HCT116 (cell line): Measurements from ENCODE around the gene PERCC1. TPM values are rescaled to one million over a fixed set of nuclear protein-coding genes. Genes with fewer than 3 reads are reported as not detected.

Source experiments
- ATAC-seq: fragments of 200-7000 bp; cut with Tn5 transposase; 2 replicates; pipeline ENCODE4 v1.9.1; 2020; ENCODE audit warnings: mild to moderate bottlenecking, moderate library complexity
- BruUV-seq: library from RNA; stranded (reverse); fragments of 400-500 nt; replicated peaks from 2 replicates; lab custom pipeline; 2021; lab: Mats Ljungman, UMichigan
- CTCF ChIA-PET: fragments of 300-600 bp; sonication (Branson Sonifier 250); formaldehyde crosslinking; loops from one replicate; lab custom pipeline; 2021; ENCODE audit warnings: antibody characterized with exemption; lab: Charles Lee
- POLR2A ChIA-PET: fragments of 300-600, 350-600 bp; sonication (Branson Sonifier 250); formaldehyde crosslinking; loops from one replicate; lab custom pipeline; 2021; ENCODE audit warnings: antibody characterized with exemption; lab: Charles Lee
- RAD21 ChIA-PET, 2 experiments: fragments of 300-600 bp; sonication (Branson Sonifier 250); formaldehyde crosslinking; loops; one replicate each; lab custom pipeline; 2023; ENCODE audit warnings: low total read pairs in 2 of 2; ENCODE audit not compliant: uncharacterized antibody in 2 of 2, unreplicated experiment in 2 of 2, low non-redundant PET in 1 of 2; lab: Charles Lee
- DNase-seq: peaks from one replicate; pipeline ENCODE4 v3.0.0-alpha.2; 2010; ENCODE audit warnings: low read depth, low spot score
- H2AFZ ChIP-seq: fragments of 200-600 bp; shearing (Covaris generic), sonication (generic); 2 replicates; pipeline ENCODE4 v1.6.1; 2017; ENCODE audit warnings: low read depth, mixed run types, mixed read lengths, antibody characterized with exemption, low read length; ENCODE audit not compliant: poor library complexity, severe bottlenecking
- H3K27ac ChIP-seq: 2 replicates; pipeline ENCODE4 v1.5.1; 2012; ENCODE audit warnings: low read depth, low read length
- H3K27me3 ChIP-seq: fragments of 200-600 bp; sonication (generic); 2 replicates; pipeline ENCODE4 v1.6.1; 2016; ENCODE audit warnings: mixed run types, low read length, mixed read lengths; ENCODE audit not compliant: insufficient read depth
- H3K36me3 ChIP-seq, 2 experiments: fragments of 200-500 bp in 1 of 2; fragments of 200-600 bp in 1 of 2; sonication (Bioruptor generic) in 1 of 2; sonication (generic) in 1 of 2; 2 replicates each; pipeline versions ENCODE4 v1.5.1 to v1.6.1; 2014 to 2016; ENCODE audit warnings: low read length in 2 of 2, inconsistent platforms in 1 of 2, mixed read lengths in 1 of 2, mixed run types in 1 of 2; ENCODE audit not compliant: insufficient read depth in 2 of 2, control insufficient read depth in 1 of 2
- H3K4me1 ChIP-seq, 2 experiments: fragments of 200-600 bp in 1 of 2; sonication (generic) in 1 of 2; 2 replicates each; pipeline versions ENCODE4 v1.5.1 to v1.6.1; 2012 to 2017; ENCODE audit warnings: low read length in 2 of 2, inconsistent platforms in 1 of 2, mild to moderate bottlenecking in 1 of 2, mixed read lengths in 1 of 2, mixed run types in 1 of 2, moderate library complexity in 1 of 2; ENCODE audit not compliant: insufficient read depth in 2 of 2, control insufficient read depth in 1 of 2
- H3K4me2 ChIP-seq: fragments of 200-600 bp; sonication (generic); 2 replicates; pipeline ENCODE4 v1.6.1; 2017; ENCODE audit warnings: mixed run types, low read length, mixed read lengths
- H3K4me3 ChIP-seq, 2 experiments: fragments of 200-600 bp in 1 of 2; sonication (generic) in 1 of 2; replicated peaks in 1 of 2; 2 replicates each; pipeline ENCODE4 v1.5.1; 2011 to 2016; ENCODE audit warnings: low read length in 2 of 2, control low read depth in 1 of 2, low read depth in 1 of 2, mild to moderate bottlenecking in 1 of 2, mixed read lengths in 1 of 2, mixed run types in 1 of 2
- H3K79me2 ChIP-seq: fragments of 200-600 bp; sonication (generic); 2 replicates; pipeline ENCODE4 v1.6.1; 2017; ENCODE audit warnings: mild to moderate bottlenecking, mixed run types, low read length, moderate library complexity, mixed read lengths; ENCODE audit not compliant: insufficient read depth
- H3K9ac ChIP-seq: fragments of 200-600 bp; sonication (generic); 2 replicates; pipeline ENCODE4 v1.6.1; 2016; ENCODE audit warnings: low read length, mixed read lengths
- H3K9me2 ChIP-seq: fragments of 200-600 bp; sonication (generic), shearing (Covaris generic); 2 replicates; pipeline ENCODE4 v1.6.1; 2017; ENCODE audit warnings: mixed run types, mild to moderate bottlenecking, moderate library complexity; ENCODE audit not compliant: insufficient read depth
- H3K9me3 ChIP-seq, 2 experiments: fragments of 200-500 bp in 1 of 2; fragments of 200-600 bp in 1 of 2; sonication (Bioruptor generic) in 1 of 2; sonication (generic) in 1 of 2; 2 replicates each; pipeline ENCODE4 v1.6.1; 2014 to 2017; ENCODE audit warnings: low read length in 2 of 2, mixed read lengths in 2 of 2, inconsistent platforms in 1 of 2, low read depth in 1 of 2, mild to moderate bottlenecking in 1 of 2, mixed run types in 1 of 2, moderate library complexity in 1 of 2; ENCODE audit not compliant: control insufficient read depth in 1 of 2, insufficient read depth in 1 of 2
- H4K20me1 ChIP-seq: fragments of 200-600 bp; sonication (generic), shearing (Covaris generic); 2 replicates; pipeline ENCODE4 v1.6.1; 2017; ENCODE audit warnings: mixed run types, mild to moderate bottlenecking, moderate library complexity; ENCODE audit not compliant: insufficient read depth
- CBX3 ChIP-seq: IDR thresholded peaks from 2 replicates; pipeline ENCODE4 v1.6.1; 2012; ENCODE audit warnings: low read depth
- ELF1 ChIP-seq: IDR thresholded peaks from 2 replicates; pipeline ENCODE4 v1.6.1; 2012; ENCODE audit warnings: low read depth, borderline replicate concordance
- EZH2 ChIP-seq: fragments of 200-600 bp; sonication (generic); IDR thresholded peaks from 2 replicates; pipeline ENCODE4 v1.6.1; 2017; ENCODE audit warnings: antibody characterized with exemption, mixed run types
- EZH2phosphoT487 ChIP-seq: fragments of 200-600 bp; IDR thresholded peaks from 2 replicates; pipeline ENCODE4 v1.6.1; 2018; ENCODE audit warnings: antibody characterized with exemption, borderline replicate concordance
- FOSL1 ChIP-seq: IDR thresholded peaks from 2 replicates; pipeline ENCODE4 v1.6.1; 2012; ENCODE audit warnings: low read depth
- POLR2A ChIP-seq: IDR thresholded peaks from 2 replicates; pipeline ENCODE4 v1.7.0; 2011; ENCODE audit warnings: borderline replicate concordance; ENCODE audit not compliant: insufficient read depth, insufficient read length; ENCODE audit errors: extremely low read depth
- SIN3A ChIP-seq: IDR thresholded peaks from 2 replicates; pipeline ENCODE4 v1.6.1; 2012; ENCODE audit warnings: low read depth
- SP1 ChIP-seq: IDR thresholded peaks from 2 replicates; pipeline ENCODE4 v1.6.1; 2012; ENCODE audit warnings: low read depth
- SRF ChIP-seq: IDR thresholded peaks from 2 replicates; pipeline ENCODE4 v1.6.1; 2012; ENCODE audit warnings: low read depth
- YY1 ChIP-seq: IDR thresholded peaks from 2 replicates; pipeline ENCODE4 v1.6.1; 2011; ENCODE audit warnings: low read length, low read depth, moderate library complexity, mild to moderate bottlenecking; ENCODE audit not compliant: insufficient replicate concordance; ENCODE audit errors: extremely low read depth
- ZFX ChIP-seq: fragments of 450-650 bp; IDR thresholded peaks from 2 replicates; pipeline ENCODE4 v1.6.1; 2017
- ZNF274 ChIP-seq: fragments of 200-500 bp; sonication (Bioruptor generic); IDR thresholded peaks from 2 replicates; pipeline ENCODE4 v1.6.1; 2014; ENCODE audit warnings: mild to moderate bottlenecking, low read depth, low read length, inconsistent platforms
- intact Hi-C: fragments of 100-400 bp; cut with micrococcal nuclease; formaldehyde crosslinking; loops from 2 replicates; pipeline ENCODE4 v1.10.0; 2022
- total RNA-seq: library from RNA; stranded (reverse); gene quantifications from one replicate; pipeline ENCODE4 v1.2.1, GENCODE V29; 2021; ENCODE audit not compliant: unreplicated experiment
- TF ChIP-seq, protein P1 (sequence below): IDR thresholded peaks from 2 replicates; pipeline ENCODE4 v1.6.1; 2012
- TF ChIP-seq, protein P2 (sequence below): IDR thresholded peaks from 2 replicates; pipeline ENCODE4 v1.6.1; 2011; ENCODE audit warnings: mild to moderate bottlenecking, low read length, moderate library complexity; ENCODE audit not compliant: insufficient replicate concordance; ENCODE audit errors: extremely low read depth
- TF ChIP-seq, protein P3 (sequence below): IDR thresholded peaks from 2 replicates; pipeline ENCODE4 v1.6.1; 2012; ENCODE audit warnings: low read depth
- TF ChIP-seq, protein P4 (sequence below), 3 experiments: fragments of 200-600 bp in 1 of 3; sonication (generic) in 1 of 3; IDR thresholded peaks in 2 of 3; conservative IDR thresholded peaks in 1 of 3; 2 replicates each; pipeline ENCODE4 v1.5.1; 2012 to 2017; ENCODE audit warnings: low read depth in 2 of 3, low read length in 2 of 3, antibody characterized with exemption in 1 of 3, borderline replicate concordance in 1 of 3, control low read depth in 1 of 3, mild to moderate bottlenecking in 1 of 3, mixed read lengths in 1 of 3, mixed run types in 1 of 3, moderate library complexity in 1 of 3; ENCODE audit not compliant: insufficient read depth in 1 of 3

Gene PERCC1
- total RNA-seq, 1 experiment from 2014 or later, result not detected

DNA sequence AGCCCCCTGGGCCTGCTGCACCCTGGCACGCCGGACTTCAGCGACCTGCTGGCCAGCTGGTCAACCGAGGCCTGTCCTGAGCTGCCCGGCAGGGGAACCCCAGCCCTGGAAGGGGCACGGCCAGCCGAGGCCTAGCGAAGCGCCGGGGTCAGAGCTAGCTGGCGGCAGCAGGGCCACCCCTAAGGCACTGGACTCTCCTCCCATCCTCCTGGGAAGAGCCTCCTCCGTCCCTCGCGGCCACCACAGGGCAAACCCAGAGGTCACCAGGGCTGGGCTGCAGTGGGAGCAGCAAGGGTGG lies 2.3 kb downstream of the PERCC1 start (continued):
- TF ChIP-seq SIN3A (no peak), YY1 (no peak), CBX3 (no peak), POLR2A (no peak)
- TF ChIP-seq, protein P1, sequence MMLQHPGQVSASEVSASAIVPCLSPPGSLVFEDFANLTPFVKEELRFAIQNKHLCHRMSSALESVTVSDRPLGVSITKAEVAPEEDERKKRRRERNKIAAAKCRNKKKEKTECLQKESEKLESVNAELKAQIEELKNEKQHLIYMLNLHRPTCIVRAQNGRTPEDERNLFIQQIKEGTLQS, result no peak

DNA sequence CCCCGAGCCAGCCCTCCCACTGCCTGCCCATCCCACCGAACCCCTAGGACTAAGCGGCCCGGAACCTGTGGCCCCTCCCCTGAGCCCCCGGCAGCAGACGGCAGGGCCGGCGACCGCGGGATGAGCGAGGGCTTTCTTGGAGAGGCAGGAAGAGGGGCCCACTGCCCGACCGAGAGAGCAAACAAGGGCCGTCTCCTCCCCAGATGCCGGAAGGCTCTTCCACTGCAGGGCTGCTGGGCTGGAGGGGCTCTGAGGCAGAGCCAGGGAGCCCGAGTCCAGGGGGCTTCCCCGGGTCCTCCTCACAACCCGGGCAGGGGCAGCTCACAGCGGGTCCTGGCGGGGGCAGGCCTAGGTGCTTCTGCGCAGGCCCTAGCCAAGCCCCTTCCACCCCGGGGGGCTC lies 2.9 kb downstream of the PERCC1 start:
- Histone ChIP-seq H3K79me2 (no peaks in the 10 kb centered on the region), H3K4me2 (no peak overlapping the region), H4K20me1 (no peaks in the 10 kb centered on the region), H3K9ac (no peak overlapping the region), H3K9me3 (no peaks in the 10 kb centered on the region), H2AFZ (no peak overlapping the region), H3K9me2 (no peaks in the 10 kb centered on the region), H3K27me3 (no peaks in the 10 kb centered on the region), H3K36me3 (no peaks in the 10 kb centered on the region), H3K4me1 (peaks cover 0 to 6% of the 10 kb centered on the region in 2 experiments; a peak in 2 of 4 replicates), H3K4me3 (no peak overlapping the region), H3K27ac (no peak overlapping the region)
- POLR2A ChIA-PET, result no interaction called here
- DNase-seq (no peak), ATAC-seq (no peak)
- no TSS peak for BruUV-seq
- intact Hi-C loops, result no loop called here
- CTCF ChIA-PET, result no interaction called here
- RAD21 ChIA-PET, result no interaction called here
- no peak for TF ChIP-seq ZFX
- TF ChIP-seq ZNF274, result no peak
- no peak for TF ChIP-seq EZH2
- TF ChIP-seq, protein P2, sequence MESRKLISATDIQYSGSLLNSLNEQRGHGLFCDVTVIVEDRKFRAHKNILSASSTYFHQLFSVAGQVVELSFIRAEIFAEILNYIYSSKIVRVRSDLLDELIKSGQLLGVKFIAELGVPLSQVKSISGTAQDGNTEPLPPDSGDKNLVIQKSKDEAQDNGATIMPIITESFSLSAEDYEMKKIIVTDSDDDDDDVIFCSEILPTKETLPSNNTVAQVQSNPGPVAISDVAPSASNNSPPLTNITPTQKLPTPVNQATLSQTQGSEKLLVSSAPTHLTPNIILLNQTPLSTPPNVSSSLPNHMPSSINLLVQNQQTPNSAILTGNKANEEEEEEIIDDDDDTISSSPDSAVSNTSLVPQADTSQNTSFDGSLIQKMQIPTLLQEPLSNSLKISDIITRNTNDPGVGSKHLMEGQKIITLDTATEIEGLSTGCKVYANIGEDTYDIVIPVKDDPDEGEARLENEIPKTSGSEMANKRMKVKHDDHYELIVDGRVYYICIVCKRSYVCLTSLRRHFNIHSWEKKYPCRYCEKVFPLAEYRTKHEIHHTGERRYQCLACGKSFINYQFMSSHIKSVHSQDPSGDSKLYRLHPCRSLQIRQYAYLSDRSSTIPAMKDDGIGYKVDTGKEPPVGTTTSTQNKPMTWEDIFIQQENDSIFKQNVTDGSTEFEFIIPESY, result no peak
- TF ChIP-seq, protein P3, sequence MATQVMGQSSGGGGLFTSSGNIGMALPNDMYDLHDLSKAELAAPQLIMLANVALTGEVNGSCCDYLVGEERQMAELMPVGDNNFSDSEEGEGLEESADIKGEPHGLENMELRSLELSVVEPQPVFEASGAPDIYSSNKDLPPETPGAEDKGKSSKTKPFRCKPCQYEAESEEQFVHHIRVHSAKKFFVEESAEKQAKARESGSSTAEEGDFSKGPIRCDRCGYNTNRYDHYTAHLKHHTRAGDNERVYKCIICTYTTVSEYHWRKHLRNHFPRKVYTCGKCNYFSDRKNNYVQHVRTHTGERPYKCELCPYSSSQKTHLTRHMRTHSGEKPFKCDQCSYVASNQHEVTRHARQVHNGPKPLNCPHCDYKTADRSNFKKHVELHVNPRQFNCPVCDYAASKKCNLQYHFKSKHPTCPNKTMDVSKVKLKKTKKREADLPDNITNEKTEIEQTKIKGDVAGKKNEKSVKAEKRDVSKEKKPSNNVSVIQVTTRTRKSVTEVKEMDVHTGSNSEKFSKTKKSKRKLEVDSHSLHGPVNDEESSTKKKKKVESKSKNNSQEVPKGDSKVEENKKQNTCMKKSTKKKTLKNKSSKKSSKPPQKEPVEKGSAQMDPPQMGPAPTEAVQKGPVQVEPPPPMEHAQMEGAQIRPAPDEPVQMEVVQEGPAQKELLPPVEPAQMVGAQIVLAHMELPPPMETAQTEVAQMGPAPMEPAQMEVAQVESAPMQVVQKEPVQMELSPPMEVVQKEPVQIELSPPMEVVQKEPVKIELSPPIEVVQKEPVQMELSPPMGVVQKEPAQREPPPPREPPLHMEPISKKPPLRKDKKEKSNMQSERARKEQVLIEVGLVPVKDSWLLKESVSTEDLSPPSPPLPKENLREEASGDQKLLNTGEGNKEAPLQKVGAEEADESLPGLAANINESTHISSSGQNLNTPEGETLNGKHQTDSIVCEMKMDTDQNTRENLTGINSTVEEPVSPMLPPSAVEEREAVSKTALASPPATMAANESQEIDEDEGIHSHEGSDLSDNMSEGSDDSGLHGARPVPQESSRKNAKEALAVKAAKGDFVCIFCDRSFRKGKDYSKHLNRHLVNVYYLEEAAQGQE, result no peak
- TF ChIP-seq, protein P4, sequence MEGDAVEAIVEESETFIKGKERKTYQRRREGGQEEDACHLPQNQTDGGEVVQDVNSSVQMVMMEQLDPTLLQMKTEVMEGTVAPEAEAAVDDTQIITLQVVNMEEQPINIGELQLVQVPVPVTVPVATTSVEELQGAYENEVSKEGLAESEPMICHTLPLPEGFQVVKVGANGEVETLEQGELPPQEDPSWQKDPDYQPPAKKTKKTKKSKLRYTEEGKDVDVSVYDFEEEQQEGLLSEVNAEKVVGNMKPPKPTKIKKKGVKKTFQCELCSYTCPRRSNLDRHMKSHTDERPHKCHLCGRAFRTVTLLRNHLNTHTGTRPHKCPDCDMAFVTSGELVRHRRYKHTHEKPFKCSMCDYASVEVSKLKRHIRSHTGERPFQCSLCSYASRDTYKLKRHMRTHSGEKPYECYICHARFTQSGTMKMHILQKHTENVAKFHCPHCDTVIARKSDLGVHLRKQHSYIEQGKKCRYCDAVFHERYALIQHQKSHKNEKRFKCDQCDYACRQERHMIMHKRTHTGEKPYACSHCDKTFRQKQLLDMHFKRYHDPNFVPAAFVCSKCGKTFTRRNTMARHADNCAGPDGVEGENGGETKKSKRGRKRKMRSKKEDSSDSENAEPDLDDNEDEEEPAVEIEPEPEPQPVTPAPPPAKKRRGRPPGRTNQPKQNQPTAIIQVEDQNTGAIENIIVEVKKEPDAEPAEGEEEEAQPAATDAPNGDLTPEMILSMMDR (IDR thresholded peaks at IDR 0.05 in 2 of 3, conservative IDR thresholded peaks at IDR 0.05 in 1 of 3; ENCODE audit: borderline replicate concordance in 1 of 3, insufficient read depth in 1 of 3, low read depth in 2 of 3, low read length in 2 of 3), result no peak
- no peak for TF ChIP-seq SP1
- TF ChIP-seq SRF, result no peak
- no peak for TF ChIP-seq FOSL1
- TF ChIP-seq YY1, result no peak
- TF ChIP-seq EZH2phosphoT487, result no peak
- no peak for TF ChIP-seq ELF1
- TF ChIP-seq, all 23 proteins: peak for 0
